LoVo (cell line): ENCODE measurements around the gene WDR20.
"Not testable (repeated sequence)": the region's sequence is repeated elsewhere in the genome, so short reads cannot be mapped to it uniquely, and the experiment has no call there.

Experiments
- DNase-seq: peaks from one replicate; pipeline ENCODE4 v3.0.0-alpha.2; 2016; ENCODE audit warnings: low spot score

WDR20 gene

GRCh38 chr14:102171173-102172020 is 31.7 kb downstream of the WDR20 start:
- no peak for DNase-seq

GRCh38 chr14:102172021-102172272 is 32.2 kb downstream of the WDR20 start:
- DNase-seq, result not testable (repeated sequence)

GRCh38 chr14:102172721-102173120 is 33.0 kb downstream of the WDR20 start:
- not testable (repeated sequence) for DNase-seq

GRCh38 chr14:102177161-102177560 is 37.5 kb downstream of the WDR20 start:
- DNase-seq, result no peak

GRCh38 chr14:102178806-102179205 is 39.1 kb downstream of the WDR20 start:
- DNase-seq, result no peak

GRCh38 chr14:102180248-102180998 is 40.7 kb downstream of the WDR20 start:
- DNase-seq, result no peak

- DNase-seq, result no peak
Measured at GRCh38 chr14:102181187-102181586, 41.5 kb downstream of the WDR20 start.

- DNase-seq, result no peak
Measured at GRCh38 chr14:102182190-102182589, 42.5 kb downstream of the WDR20 start.

GRCh38 chr14:102182936-102183619 is 43.4 kb downstream of the WDR20 start:
- DNase-seq, result no peak

DNA sequence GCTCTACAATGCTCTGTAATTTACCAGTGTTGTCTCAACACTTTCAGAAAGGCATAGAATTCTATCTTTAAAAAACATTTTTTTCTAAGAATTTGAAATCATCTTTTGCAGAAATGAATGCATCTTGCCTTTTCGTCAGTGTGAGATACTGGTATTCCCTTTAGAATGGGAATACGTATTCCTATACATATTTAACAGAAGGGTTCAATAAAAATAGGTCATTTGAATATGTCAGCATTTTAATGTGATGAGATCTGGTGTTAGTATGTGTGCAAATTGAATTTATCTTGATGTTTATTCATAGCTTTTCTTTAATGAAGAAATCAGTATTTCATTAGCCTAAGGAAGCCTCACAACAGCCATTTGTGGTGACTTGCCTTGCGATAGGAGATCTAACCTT is 44.2 kb downstream of the WDR20 start:
- DNase-seq, result no peak

DNA sequence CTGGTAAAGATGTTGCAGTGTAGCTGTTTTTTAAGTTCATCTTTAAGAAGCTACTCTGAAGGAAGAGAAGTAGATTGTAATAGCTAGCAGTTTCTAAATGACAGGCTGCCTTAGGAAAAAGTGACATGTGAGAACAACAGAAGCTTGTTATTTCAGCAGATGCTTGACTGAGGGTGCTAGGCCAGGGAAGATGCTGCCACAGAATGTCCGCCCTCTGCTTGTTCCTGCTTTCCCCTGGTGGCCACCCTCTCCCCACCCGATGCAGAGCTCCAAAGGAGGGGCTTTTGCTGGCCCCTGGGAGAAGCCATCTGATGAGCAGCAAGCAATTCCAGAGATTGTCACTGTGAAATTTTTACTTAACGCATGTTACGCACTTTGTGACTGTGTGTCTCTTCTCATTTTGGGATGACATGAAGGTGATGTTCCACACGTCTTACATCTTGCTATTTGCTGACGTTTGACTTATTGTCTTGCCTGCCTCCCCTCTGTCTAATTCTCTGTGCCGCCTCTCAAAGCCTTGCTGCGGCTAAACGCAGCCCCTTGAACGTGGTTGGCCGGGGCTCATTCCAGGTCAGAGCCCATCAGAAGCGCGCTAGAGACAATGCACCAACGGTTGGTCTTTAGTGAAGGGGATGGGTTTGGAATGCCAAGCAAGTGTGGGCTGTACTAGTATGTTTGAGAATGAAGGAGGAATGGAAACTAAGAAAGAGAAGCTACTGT is 44.8 kb downstream of the WDR20 start:
- DNase-seq, result no peak

- DNase-seq, result no peak
Measured at GRCh38 chr14:102185360-102185759, 45.7 kb downstream of the WDR20 start.

- no peak for DNase-seq
Measured at GRCh38 chr14:102187044-102187443, 47.3 kb downstream of the WDR20 start.

- no peak for DNase-seq
Measured at GRCh38 chr14:102187568-102188001, 47.9 kb downstream of the WDR20 start.

DNA sequence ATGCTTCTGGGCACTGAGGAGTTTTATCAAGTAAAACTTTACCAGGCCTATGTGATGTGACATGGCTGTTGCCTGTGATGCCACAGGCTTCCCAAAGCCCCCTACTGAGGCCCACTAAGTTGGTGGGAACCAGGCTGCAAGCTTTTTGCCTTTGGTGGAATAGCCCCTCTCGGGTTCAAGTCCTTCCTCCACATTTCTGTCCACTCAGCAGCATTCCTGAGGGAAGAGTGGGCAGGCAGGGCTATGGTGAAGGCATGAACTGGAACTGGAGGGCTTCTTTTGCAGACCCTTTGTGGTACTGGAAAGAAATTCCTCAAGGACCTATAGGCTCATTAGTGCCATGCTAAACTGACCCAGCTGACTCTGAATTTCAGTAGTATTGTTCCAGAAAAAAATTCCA is 48.5 kb downstream of the WDR20 start:
- DNase-seq, result no peak

DNA sequence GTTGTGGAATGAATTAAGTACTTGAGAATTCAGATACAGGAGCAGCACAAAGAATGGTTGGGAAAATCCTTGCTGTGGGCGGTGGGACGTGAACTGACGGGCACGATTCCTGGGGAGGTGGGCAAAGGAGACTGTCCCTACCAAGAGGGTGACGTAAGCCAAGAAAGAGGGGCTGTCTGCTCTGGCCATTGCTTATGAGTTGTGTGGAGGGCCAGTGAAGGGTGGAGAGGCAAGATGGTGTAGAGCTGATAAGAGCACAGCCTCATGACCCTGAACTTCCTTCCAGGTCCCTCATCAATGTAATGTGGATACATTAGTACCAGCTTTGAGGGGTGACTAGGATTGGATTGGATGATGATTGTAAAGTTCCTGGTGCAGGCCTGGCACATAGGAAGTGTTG is 50.2 kb downstream of the WDR20 start:
- no peak for DNase-seq

DNA sequence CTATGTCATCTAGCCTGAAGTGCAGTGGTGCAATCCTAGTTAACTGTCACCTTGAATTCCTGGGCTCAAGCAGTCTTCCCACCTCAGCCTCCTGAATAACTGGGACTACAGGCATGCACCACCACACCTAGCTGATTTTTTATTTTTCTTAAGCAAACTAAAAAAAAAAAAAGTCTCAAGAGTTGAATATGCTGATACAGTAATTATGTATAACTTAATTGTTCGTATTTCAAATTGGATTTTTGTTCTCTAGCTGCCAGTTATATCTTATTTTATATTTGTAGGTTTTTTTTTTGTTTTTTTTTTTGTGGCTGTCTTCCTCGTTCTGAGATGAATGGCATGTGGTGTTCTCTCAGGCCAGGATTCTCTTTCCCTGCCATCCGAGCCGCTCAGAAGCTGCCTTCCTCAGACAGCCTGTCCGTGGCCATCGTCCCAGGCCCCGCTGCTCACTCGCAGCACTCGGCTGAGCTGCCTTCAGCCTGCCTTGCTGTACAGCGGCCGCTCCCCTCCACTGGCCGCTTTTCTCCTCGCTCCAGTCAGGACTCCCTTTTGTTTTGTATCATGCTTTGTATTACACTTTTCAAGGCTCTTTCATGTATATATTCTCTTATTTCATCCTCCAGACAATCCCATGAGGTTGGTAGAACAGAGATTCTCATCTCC is 53.3 kb downstream of the WDR20 start:
- DNase-seq, result no peak

DNA sequence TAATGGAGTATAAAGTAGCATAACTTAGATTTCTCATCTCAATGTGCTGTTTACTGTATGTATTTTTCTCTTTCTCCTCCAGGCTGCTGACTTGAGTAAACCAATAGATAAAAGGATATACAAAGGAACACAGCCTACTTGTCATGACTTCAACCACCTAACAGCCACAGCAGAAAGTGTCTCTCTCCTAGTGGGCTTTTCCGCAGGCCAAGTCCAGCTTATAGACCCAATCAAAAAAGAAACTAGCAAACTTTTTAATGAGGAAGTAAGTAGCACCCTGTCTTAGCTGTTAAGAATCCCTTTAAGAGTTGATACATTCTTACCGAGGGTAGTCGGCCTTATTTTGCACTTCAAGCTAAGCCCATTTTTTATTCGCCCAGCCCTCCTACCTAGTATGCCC is 55.2 kb downstream of the WDR20 start:
- DNase-seq, result no peak

DNA sequence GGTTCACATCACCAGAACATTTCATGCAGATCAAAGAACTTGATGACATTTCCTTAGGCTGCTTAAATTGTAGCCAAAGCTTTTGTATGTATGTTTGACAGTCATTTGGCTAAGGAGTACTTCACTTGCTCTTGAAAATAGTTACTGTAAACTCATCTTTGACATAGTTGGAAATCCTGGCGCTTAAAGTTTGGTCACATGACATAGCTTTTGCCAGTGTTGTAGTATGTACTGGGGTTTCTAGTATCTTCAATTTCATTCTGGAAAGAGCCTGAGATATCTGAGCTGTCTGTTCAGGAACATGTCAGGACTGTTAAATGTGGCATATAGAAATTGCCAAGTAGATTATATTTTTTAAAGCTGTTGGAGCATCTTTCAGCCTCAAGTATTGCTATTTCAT is 55.7 kb downstream of the WDR20 start:
- DNase-seq, result no peak

DNA sequence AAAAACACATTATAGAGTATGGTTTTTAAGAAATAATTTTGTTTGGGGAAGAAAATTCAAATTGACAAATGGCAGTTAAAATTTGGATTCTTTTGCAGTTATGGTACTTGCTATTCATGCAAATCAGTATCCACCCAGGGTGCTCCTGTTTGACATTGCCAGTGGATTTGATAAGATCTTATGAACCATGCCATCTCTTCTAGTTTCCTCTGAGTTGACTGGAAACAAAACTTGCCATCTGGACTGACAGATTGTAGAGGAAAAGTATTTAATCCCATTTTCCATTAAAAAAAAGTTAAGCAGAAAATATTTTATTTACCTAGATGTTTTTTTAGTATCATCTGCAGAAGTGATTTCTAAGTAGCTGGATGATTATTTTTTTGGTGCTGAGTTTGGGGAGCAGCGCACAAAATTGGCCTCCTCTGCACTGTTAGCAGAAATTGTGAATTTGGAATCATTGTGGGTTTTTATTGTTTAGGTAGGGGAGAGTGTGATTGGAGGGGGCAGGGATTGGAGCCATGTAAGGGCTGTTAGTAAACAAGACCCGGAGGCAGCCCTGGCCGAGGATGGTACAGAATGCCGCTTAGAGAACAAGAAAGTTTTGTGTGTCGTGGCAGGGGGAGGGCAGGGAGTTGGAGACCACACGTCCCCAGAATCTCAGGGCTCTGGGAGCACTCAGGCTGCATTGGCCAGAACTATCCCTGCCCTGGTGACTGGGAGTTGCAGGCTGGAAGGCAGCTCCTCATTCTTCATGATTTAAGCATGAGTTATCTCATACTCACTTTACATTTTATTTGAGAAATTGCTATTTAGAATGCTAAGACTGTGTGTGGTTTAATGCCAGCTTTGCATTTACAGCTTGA is 56.6 kb downstream of the WDR20 start:
- DNase-seq, result no peak

DNA sequence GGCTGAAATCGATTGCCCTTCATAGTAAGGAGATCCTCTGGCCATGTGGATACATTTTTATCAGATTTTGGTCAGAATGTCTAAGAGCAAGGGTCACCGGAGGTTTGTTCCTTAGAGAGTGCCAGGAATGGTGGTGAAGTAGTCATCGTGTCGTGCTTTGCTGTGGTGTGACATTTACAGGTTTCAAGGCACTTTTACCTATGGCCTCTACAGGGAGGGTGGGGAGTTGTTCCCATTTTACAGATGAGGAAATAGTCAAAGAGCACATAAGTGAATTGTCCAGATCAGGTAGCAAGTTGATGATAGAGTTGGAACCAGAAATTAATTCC is 57.2 kb downstream of the WDR20 start:
- no peak for DNase-seq
